ENCODE data around the gene ANKRD29.

ANKRD29 gene

GRCh38 chr18:23605941-23606340, 56.8 kb downstream of the ANKRD29 start:
- H3K9me3 ChIP-seq (replicated peaks in 1 of 2; ENCODE audit: control insufficient read depth in 2 of 2, insufficient read depth in 1 of 2, low read depth in 1 of 2, low read length in 2 of 2), result no peaks in the 10 kb centered on the region
- H3K4me2 ChIP-seq (ENCODE audit: insufficient read depth, low read length, poor library complexity, severe bottlenecking), result no peak overlapping the region
- no peak overlapping the region for H2BK120ac ChIP-seq (ENCODE audit: low read depth, low read length)
- no peak overlapping the region for H2BK5ac ChIP-seq (ENCODE audit: low read length)
- peaks cover 0 to 15% (median 0%) of the 10 kb centered on the region in 3 experiments for H3K27me3 ChIP-seq (ENCODE audit: control insufficient read depth in 3 of 3, insufficient read depth in 3 of 3, low read depth in 1 of 3, low read length in 3 of 3)
- H2BK15ac ChIP-seq (ENCODE audit: low read length), result no peak overlapping the region
- H3K18ac ChIP-seq (ENCODE audit: low read length), result no peak overlapping the region
- H3K79me1 ChIP-seq (ENCODE audit: low read depth, low read length), result no peaks in the 10 kb centered on the region
- no peak overlapping the region for H4K8ac ChIP-seq (ENCODE audit: low read depth, low read length)
- no peak overlapping the region for H3K4me3 ChIP-seq (ENCODE audit: low read length in 2 of 2)
- no peak overlapping the region for H2BK12ac ChIP-seq (ENCODE audit: low read length)
- DNase-seq (ENCODE audit: low spot score), result no peak
- no peak overlapping the region for H3K27ac ChIP-seq (replicated peaks; ENCODE audit: low read length)
- H4K91ac ChIP-seq (ENCODE audit: low read depth, low read length, poor library complexity), result no peak overlapping the region
- no peak overlapping the region for H3K14ac ChIP-seq (ENCODE audit: low read length)
- no peak overlapping the region for H2AK5ac ChIP-seq (ENCODE audit: low read depth, low read length)
- H3K36me3 ChIP-seq (replicated peaks in 1 of 2; ENCODE audit: control insufficient read depth in 2 of 2, insufficient read depth in 2 of 2, low read length in 2 of 2), result no peaks in the 10 kb centered on the region
- no peak overlapping the region for H2AFZ ChIP-seq (ENCODE audit: low read length)
- no peak overlapping the region for H3K4ac ChIP-seq (ENCODE audit: low read length)
- H3K9ac ChIP-seq (ENCODE audit: low read depth, low read length, poor library complexity), result no peak overlapping the region
- H3K4me1 ChIP-seq (ENCODE audit: control insufficient read depth in 2 of 2, insufficient read depth in 1 of 2, low read depth in 1 of 2, low read length in 2 of 2), result no peaks in the 10 kb centered on the region
- H3K23ac ChIP-seq (ENCODE audit: low read depth, low read length, poor library complexity), result no peak overlapping the region

- no CpG with 5 or more reads among the region's 1 CpG for WGBS, 2 donors (ENCODE audit: extremely low coverage in 2 of 2, insufficient read length in 2 of 2, insufficient replicate concordance in 1 of 2)
- no peak for DNase-seq (ENCODE audit: low spot score)
- Histone ChIP-seq H4K8ac (ENCODE audit: low read depth, low read length) (no peak overlapping the region), H3K4me1 (ENCODE audit: control insufficient read depth in 2 of 2, insufficient read depth in 1 of 2, low read depth in 1 of 2, low read length in 2 of 2) (peaks cover 0 to 1% of the 10 kb centered on the region in 2 donors), H3K23ac (ENCODE audit: low read depth, low read length, poor library complexity) (no peak overlapping the region), H3K18ac (ENCODE audit: low read length) (no peak overlapping the region), H3K4me3 (ENCODE audit: low read length in 2 of 2) (no peak overlapping the region), H3K9ac (ENCODE audit: low read depth, low read length, poor library complexity) (no peak overlapping the region), H2BK15ac (ENCODE audit: low read length) (no peak overlapping the region), H3K36me3 (replicated peaks in 1 of 2; ENCODE audit: control insufficient read depth in 2 of 2, insufficient read depth in 2 of 2, low read length in 2 of 2) (no peaks in the 10 kb centered on the region), H2BK12ac (ENCODE audit: low read length) (no peak overlapping the region), H3K27ac (replicated peaks; ENCODE audit: low read length) (no peak overlapping the region), H4K91ac (ENCODE audit: low read depth, low read length, poor library complexity) (no peak overlapping the region), H2BK120ac (ENCODE audit: low read depth, low read length) (no peak overlapping the region), H3K27me3 (ENCODE audit: control insufficient read depth in 3 of 3, insufficient read depth in 3 of 3, low read depth in 1 of 3, low read length in 3 of 3) (peaks cover 0 to 13% (median 0%) of the 10 kb centered on the region in 3 experiments), H3K14ac (ENCODE audit: low read length) (no peak overlapping the region), H2AFZ (ENCODE audit: low read length) (no peak overlapping the region), H3K4ac (ENCODE audit: low read length) (no peak overlapping the region), H3K79me1 (ENCODE audit: low read depth, low read length) (no peaks in the 10 kb centered on the region), H3K9me3 (replicated peaks in 1 of 2; ENCODE audit: control insufficient read depth in 2 of 2, insufficient read depth in 1 of 2, low read depth in 1 of 2, low read length in 2 of 2) (no peaks in the 10 kb centered on the region), H3K4me2 (ENCODE audit: insufficient read depth, low read length, poor library complexity, severe bottlenecking) (no peak overlapping the region), H2BK5ac (ENCODE audit: low read length) (no peak overlapping the region), H2AK5ac (ENCODE audit: low read depth, low read length) (no peak overlapping the region)
Observed at GRCh38 chr18:23599809-23600208, 62.9 kb downstream of the ANKRD29 start.

GRCh38 chr18:23596183-23596582, 66.5 kb downstream of the ANKRD29 start:
- Histone ChIP-seq H3K23ac (ENCODE audit: low read depth, low read length, poor library complexity) (no peak overlapping the region), H3K4me2 (ENCODE audit: insufficient read depth, low read length, poor library complexity, severe bottlenecking) (no peak overlapping the region), H2BK12ac (ENCODE audit: low read length) (no peak overlapping the region), H3K14ac (ENCODE audit: low read length) (no peak overlapping the region), H2BK120ac (ENCODE audit: low read depth, low read length) (no peak overlapping the region), H3K27me3 (ENCODE audit: control insufficient read depth in 3 of 3, insufficient read depth in 3 of 3, low read depth in 1 of 3, low read length in 3 of 3) (peaks cover 0 to 13% (median 0%) of the 10 kb centered on the region in 3 experiments), H2BK15ac (ENCODE audit: low read length) (no peak overlapping the region), H3K4ac (ENCODE audit: low read length) (no peak overlapping the region), H3K9ac (ENCODE audit: low read depth, low read length, poor library complexity) (no peak overlapping the region), H3K4me3 (ENCODE audit: low read length in 2 of 2) (no peak overlapping the region), H3K27ac (replicated peaks; ENCODE audit: low read length) (no peak overlapping the region), H2BK5ac (ENCODE audit: low read length) (no peak overlapping the region), H2AK5ac (ENCODE audit: low read depth, low read length) (no peak overlapping the region), H4K91ac (ENCODE audit: low read depth, low read length, poor library complexity) (no peak overlapping the region), H3K36me3 (replicated peaks in 1 of 2; ENCODE audit: control insufficient read depth in 2 of 2, insufficient read depth in 2 of 2, low read length in 2 of 2) (no peaks in the 10 kb centered on the region), H3K4me1 (ENCODE audit: control insufficient read depth in 2 of 2, insufficient read depth in 1 of 2, low read depth in 1 of 2, low read length in 2 of 2) (peaks cover 0 to 1% of the 10 kb centered on the region in 2 donors), H3K18ac (ENCODE audit: low read length) (no peak overlapping the region), H2AFZ (ENCODE audit: low read length) (no peak overlapping the region), H3K9me3 (replicated peaks in 1 of 2; ENCODE audit: control insufficient read depth in 2 of 2, insufficient read depth in 1 of 2, low read depth in 1 of 2, low read length in 2 of 2) (no peaks in the 10 kb centered on the region), H4K8ac (ENCODE audit: low read depth, low read length) (no peak overlapping the region), H3K79me1 (ENCODE audit: low read depth, low read length) (no peaks in the 10 kb centered on the region)
- no CpG with 5 or more reads among the region's 7 CpGs for WGBS, 2 donors (ENCODE audit: extremely low coverage in 2 of 2, insufficient read length in 2 of 2, insufficient replicate concordance in 1 of 2)
- DNase-seq (ENCODE audit: low spot score), result no peak

GRCh38 chr18:23595591-23595990, 67.1 kb downstream of the ANKRD29 start:
- Histone ChIP-seq H2BK12ac (ENCODE audit: low read length) (no peak overlapping the region), H3K4me3 (ENCODE audit: low read length in 2 of 2) (no peak overlapping the region), H2BK120ac (ENCODE audit: low read depth, low read length) (no peak overlapping the region), H3K9ac (ENCODE audit: low read depth, low read length, poor library complexity) (no peak overlapping the region), H2BK15ac (ENCODE audit: low read length) (no peak overlapping the region), H4K91ac (ENCODE audit: low read depth, low read length, poor library complexity) (no peak overlapping the region), H3K23ac (ENCODE audit: low read depth, low read length, poor library complexity) (no peak overlapping the region), H3K36me3 (replicated peaks in 1 of 2; ENCODE audit: control insufficient read depth in 2 of 2, insufficient read depth in 2 of 2, low read length in 2 of 2) (no peaks in the 10 kb centered on the region), H2AFZ (ENCODE audit: low read length) (no peak overlapping the region), H3K14ac (ENCODE audit: low read length) (no peak overlapping the region), H3K4ac (ENCODE audit: low read length) (no peak overlapping the region), H3K18ac (ENCODE audit: low read length) (no peak overlapping the region), H3K27ac (replicated peaks; ENCODE audit: low read length) (no peak overlapping the region), H3K4me2 (ENCODE audit: insufficient read depth, low read length, poor library complexity, severe bottlenecking) (no peak overlapping the region), H3K9me3 (replicated peaks in 1 of 2; ENCODE audit: control insufficient read depth in 2 of 2, insufficient read depth in 1 of 2, low read depth in 1 of 2, low read length in 2 of 2) (no peaks in the 10 kb centered on the region), H4K8ac (ENCODE audit: low read depth, low read length) (no peak overlapping the region), H3K27me3 (ENCODE audit: control insufficient read depth in 3 of 3, insufficient read depth in 3 of 3, low read depth in 1 of 3, low read length in 3 of 3) (peaks cover 0 to 13% (median 0%) of the 10 kb centered on the region in 3 experiments), H2AK5ac (ENCODE audit: low read depth, low read length) (no peak overlapping the region), H2BK5ac (ENCODE audit: low read length) (no peak overlapping the region), H3K79me1 (ENCODE audit: low read depth, low read length) (no peaks in the 10 kb centered on the region), H3K4me1 (ENCODE audit: control insufficient read depth in 2 of 2, insufficient read depth in 1 of 2, low read depth in 1 of 2, low read length in 2 of 2) (peaks cover 0 to 1% of the 10 kb centered on the region in 2 donors)
- DNase-seq (ENCODE audit: low spot score), result no peak
- no CpG with 5 or more reads among the region's 7 CpGs for WGBS, 2 donors (ENCODE audit: extremely low coverage in 2 of 2, insufficient read length in 2 of 2, insufficient replicate concordance in 1 of 2)
